ENCODE results near the gene CCR7. TPM values are rescaled to one million over a fixed set of nuclear protein-coding genes. Genes with fewer than 3 reads are reported as not detected.
A peak's percentile ranks its signal among the peaks of the same experiment; 100 is the strongest.

The CCR7 gene
- total and polyA plus RNA-seq, 2 of the 13 experiments (the other 11 are each of a cell fraction or from before 2014, with no cell fraction given) = 0.04 to 0.53 TPM

DNA sequence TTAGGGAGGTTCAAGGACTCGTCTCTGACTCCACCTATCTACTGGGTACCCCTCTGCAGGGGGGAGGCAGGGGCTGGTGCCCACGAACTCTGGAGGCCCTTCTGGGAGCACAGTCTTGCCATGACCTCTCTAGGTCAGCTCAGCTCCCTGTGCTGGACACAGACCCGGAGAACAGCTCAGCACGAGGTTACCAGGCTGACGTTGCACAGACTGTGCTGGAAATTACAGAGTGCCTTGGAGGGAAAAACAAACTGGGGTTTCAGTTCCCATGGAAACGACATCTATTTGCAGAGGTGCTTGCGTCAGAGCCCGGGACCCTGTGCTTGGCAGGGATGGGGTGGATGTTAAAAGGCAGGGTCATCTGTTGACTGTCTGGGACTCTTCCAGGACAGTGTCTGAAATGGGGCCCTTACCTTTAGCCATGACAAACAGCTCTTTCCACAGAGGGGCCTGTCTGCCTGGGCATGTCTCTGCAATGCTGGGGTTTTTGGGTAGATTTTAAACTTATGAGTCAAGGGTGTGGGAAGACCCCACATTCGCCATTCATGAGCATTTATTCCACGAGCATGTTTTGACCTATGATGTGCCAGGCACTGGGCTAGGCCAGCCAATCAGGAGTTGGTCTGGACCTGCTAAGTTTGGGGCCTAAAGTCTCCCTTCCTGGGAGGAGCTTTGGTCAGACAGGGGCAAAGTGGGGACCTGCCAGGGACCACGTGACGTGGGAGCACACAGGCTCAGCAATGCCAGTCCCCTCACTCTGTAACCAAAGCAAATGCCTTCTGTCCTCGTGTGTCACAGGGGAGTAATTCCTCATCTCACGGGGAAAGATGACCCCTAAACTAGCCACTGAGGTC is 22.5 kb downstream of the CCR7 start (continued):
- TF ChIP-seq, protein P1, sequence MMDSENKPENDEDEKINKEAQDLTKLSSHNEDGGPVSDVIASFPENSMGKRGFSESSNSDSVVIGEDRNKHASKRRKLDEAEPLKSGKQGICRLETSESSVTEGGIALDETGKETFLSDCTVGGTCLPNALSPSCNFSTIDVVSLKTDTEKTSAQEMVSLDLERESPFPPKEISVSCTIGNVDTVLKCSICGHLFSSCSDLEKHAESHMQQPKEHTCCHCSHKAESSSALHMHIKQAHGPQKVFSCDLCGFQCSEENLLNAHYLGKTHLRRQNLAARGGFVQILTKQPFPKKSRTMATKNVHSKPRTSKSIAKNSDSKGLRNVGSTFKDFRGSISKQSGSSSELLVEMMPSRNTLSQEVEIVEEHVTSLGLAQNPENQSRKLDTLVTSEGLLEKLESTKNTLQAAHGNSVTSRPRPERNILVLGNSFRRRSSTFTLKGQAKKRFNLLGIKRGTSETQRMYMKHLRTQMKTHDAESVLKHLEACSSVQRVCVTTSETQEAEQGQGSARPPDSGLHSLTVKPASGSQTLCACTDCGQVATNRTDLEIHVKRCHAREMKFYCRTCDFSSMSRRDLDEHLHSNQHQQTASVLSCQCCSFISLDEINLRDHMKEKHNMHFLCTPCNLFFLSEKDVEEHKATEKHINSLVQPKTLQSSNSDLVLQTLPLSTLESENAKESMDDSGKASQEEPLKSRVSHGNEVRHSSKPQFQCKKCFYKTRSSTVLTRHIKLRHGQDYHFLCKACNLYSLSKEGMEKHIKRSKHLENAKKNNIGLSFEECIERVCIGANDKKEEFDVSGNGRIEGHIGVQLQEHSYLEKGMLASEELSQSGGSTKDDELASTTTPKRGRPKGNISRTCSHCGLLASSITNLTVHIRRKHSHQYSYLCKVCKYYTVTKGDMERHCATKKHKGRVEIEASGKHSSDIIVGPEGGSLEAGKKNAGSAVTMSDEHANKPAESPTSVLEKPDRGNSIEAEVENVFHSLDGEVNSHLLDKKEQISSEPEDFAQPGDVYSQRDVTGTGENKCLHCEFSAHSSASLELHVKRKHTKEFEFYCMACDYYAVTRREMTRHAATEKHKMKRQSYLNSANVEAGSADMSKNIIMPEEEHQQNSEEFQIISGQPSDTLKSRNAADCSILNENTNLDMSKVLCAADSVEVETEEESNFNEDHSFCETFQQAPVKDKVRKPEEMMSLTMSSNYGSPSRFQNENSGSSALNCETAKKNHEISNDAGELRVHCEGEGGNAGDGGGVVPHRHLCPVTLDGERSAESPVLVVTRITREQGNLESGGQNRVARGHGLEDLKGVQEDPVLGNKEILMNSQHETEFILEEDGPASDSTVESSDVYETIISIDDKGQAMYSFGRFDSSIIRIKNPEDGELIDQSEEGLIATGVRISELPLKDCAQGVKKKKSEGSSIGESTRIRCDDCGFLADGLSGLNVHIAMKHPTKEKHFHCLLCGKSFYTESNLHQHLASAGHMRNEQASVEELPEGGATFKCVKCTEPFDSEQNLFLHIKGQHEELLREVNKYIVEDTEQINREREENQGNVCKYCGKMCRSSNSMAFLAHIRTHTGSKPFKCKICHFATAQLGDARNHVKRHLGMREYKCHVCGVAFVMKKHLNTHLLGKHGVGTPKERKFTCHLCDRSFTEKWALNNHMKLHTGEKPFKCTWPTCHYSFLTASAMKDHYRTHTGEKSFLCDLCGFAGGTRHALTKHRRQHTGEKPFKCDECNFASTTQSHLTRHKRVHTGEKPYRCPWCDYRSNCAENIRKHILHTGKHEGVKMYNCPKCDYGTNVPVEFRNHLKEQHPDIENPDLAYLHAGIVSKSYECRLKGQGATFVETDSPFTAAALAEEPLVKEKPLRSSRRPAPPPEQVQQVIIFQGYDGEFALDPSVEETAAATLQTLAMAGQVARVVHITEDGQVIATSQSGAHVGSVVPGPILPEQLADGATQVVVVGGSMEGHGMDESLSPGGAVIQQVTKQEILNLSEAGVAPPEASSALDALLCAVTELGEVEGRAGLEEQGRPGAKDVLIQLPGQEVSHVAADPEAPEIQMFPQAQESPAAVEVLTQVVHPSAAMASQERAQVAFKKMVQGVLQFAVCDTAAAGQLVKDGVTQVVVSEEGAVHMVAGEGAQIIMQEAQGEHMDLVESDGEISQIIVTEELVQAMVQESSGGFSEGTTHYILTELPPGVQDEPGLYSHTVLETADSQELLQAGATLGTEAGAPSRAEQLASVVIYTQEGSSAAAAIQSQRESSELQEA (CRISPR knock-in tag; IDR thresholded peaks at IDR 0.05; ENCODE audit: not compliant biosample characterization) = no peak
- TF ChIP-seq, protein P2, sequence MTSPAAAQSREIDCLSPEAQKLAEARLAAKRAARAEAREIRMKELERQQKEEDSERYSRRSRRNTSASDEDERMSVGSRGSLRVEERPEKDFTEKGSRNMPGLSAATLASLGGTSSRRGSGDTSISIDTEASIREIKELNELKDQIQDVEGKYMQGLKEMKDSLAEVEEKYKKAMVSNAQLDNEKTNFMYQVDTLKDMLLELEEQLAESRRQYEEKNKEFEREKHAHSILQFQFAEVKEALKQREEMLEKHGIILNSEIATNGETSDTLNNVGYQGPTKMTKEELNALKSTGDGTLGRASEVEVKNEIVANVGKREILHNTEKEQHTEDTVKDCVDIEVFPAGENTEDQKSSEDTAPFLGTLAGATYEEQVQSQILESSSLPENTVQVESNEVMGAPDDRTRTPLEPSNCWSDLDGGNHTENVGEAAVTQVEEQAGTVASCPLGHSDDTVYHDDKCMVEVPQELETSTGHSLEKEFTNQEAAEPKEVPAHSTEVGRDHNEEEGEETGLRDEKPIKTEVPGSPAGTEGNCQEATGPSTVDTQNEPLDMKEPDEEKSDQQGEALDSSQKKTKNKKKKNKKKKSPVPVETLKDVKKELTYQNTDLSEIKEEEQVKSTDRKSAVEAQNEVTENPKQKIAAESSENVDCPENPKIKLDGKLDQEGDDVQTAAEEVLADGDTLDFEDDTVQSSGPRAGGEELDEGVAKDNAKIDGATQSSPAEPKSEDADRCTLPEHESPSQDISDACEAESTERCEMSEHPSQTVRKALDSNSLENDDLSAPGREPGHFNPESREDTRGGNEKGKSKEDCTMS (CRISPR knock-in tag; conservative IDR thresholded peaks at IDR 0.05) = no peak
- TF ChIP-seq CENPX (CRISPR knock-in tag; IDR thresholded peaks at IDR 0.05) (no peak), ZNF713 (CRISPR knock-in tag; IDR thresholded peaks at IDR 0.05) (no peak), IKZF4 (CRISPR knock-in tag; IDR thresholded peaks at IDR 0.05; ENCODE audit: borderline replicate concordance, low read depth, not compliant biosample characterization) (no peak), NFYB (CRISPR knock-in tag; IDR thresholded peaks at IDR 0.05) (peak; percentile 11), ZNF3 (CRISPR knock-in tag; IDR thresholded peaks at IDR 0.05) (no peak), ZNF839 (CRISPR knock-in tag; IDR thresholded peaks at IDR 0.05; ENCODE audit: borderline replicate concordance) (no peak), CREB1 (IDR thresholded peaks at IDR 0.05) (peak; percentile 43; the same call in 1 of the 2 replicates), CREB1 (CRISPR knock-in tag; IDR thresholded peaks at IDR 0.05) (no peak), MAF1 (CRISPR knock-in tag; IDR thresholded peaks at IDR 0.05; ENCODE audit: borderline replicate concordance) (no peak)
- TF ChIP-seq, protein P3, sequence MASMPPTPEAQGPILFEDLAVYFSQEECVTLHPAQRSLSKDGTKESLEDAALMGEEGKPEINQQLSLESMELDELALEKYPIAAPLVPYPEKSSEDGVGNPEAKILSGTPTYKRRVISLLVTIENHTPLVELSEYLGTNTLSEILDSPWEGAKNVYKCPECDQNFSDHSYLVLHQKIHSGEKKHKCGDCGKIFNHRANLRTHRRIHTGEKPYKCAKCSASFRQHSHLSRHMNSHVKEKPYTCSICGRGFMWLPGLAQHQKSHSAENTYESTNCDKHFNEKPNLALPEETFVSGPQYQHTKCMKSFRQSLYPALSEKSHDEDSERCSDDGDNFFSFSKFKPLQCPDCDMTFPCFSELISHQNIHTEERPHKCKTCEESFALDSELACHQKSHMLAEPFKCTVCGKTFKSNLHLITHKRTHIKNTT (CRISPR knock-in tag; IDR thresholded peaks at IDR 0.05) = no peak
- TF ChIP-seq, protein P4, sequence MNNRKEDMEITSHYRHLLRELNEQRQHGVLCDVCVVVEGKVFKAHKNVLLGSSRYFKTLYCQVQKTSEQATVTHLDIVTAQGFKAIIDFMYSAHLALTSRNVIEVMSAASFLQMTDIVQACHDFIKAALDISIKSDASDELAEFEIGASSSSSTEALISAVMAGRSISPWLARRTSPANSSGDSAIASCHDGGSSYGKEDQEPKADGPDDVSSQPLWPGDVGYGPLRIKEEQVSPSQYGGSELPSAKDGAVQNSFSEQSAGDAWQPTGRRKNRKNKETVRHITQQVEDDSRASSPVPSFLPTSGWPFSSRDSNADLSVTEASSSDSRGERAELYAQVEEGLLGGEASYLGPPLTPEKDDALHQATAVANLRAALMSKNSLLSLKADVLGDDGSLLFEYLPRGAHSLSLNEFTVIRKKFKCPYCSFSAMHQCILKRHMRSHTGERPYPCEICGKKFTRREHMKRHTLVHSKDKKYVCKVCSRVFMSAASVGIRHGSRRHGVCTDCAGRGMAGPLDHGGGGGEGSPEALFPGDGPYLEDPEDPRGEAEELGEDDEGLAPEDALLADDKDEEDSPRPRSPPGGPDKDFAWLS (CRISPR knock-in tag; IDR thresholded peaks at IDR 0.05; ENCODE audit: borderline replicate concordance) = no peak
- TF ChIP-seq, protein P5, sequence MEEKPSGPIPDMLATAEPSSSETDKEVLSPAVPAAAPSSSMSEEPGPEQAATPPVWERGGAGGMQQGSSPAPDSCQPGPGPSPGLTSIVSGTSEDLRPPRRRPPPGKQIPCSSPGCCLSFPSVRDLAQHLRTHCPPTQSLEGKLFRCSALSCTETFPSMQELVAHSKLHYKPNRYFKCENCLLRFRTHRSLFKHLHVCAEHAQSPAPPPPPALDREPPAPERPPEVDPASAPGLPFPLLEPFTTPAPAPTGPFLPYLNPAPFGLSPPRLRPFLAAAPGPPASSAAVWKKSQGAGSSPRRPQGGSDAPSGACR (CRISPR knock-in tag; IDR thresholded peaks at IDR 0.05) = no peak
